CD14-positive monocyte (primary cell): ENCODE results near the gene TOGARAM1. TPM values are rescaled to one million over a fixed set of nuclear protein-coding genes. Genes with fewer than 3 reads are reported as not detected.

Experiments used
- DNase-seq, 3 donors: peaks; one replicate each; pipeline ENCODE4 v3.0.0-alpha.2; 2011 to 2022
- H2AFZ ChIP-seq: 2 replicates; pipeline ENCODE4 v1.6.0; 2012; ENCODE audit warnings: mild to moderate bottlenecking, low read depth, low read length, inconsistent platforms; ENCODE audit not compliant: insufficient read depth, poor library complexity, severe bottlenecking
- H3K27ac ChIP-seq, 2 donors: 1 replicate in 1 of 2; 2 replicates in 1 of 2; pipeline ENCODE4 v1.5.1; 2012 to 2013; ENCODE audit warnings: low read length in 2 of 2, control low read depth in 1 of 2, inconsistent platforms in 1 of 2, low read depth in 1 of 2, mild to moderate bottlenecking in 1 of 2
- H3K27me3 ChIP-seq, 2 donors: one replicate each; pipeline versions ENCODE4 v1.6.0 to v1.6.1; 2011 to 2013; ENCODE audit warnings: low read length in 2 of 2; ENCODE audit not compliant: control insufficient read depth in 2 of 2, insufficient read depth in 2 of 2
- H3K36me3 ChIP-seq, 2 donors: replicated peaks in 1 of 2; 1 replicate in 1 of 2; 2 replicates in 1 of 2; pipeline versions ENCODE4 v1.5.1 to v1.6.1; 2012 to 2013; ENCODE audit warnings: low read length in 2 of 2, control low read depth in 1 of 2, inconsistent platforms in 1 of 2, mild to moderate bottlenecking in 1 of 2; ENCODE audit not compliant: insufficient read depth in 2 of 2, control insufficient read depth in 1 of 2
- H3K4me1 ChIP-seq, 2 donors: 1 replicate in 1 of 2; 2 replicates in 1 of 2; pipeline versions ENCODE4 v1.5.1 to v1.6.1; 2012 to 2013; ENCODE audit warnings: low read length in 2 of 2, control low read depth in 1 of 2, inconsistent platforms in 1 of 2, mild to moderate bottlenecking in 1 of 2, moderate library complexity in 1 of 2; ENCODE audit not compliant: insufficient read depth in 2 of 2, control insufficient read depth in 1 of 2
- H3K4me2 ChIP-seq: replicated peaks from 2 replicates; pipeline ENCODE3; 2012; ENCODE audit warnings: low read length, moderate library complexity, mild to moderate bottlenecking; ENCODE audit not compliant: poor library complexity, severe bottlenecking; ENCODE audit errors: extremely low read depth
- H3K4me3 ChIP-seq, 3 experiments: fragments of 200-600 bp in 1 of 3; sonication (generic) in 1 of 3; replicated peaks in 1 of 3; 1 replicate in 2 of 3; 2 replicates in 1 of 3; pipeline ENCODE4 v1.5.1; 2011 to 2013; ENCODE audit warnings: low read length in 3 of 3, mild to moderate bottlenecking in 3 of 3, control low read depth in 2 of 3, low read depth in 2 of 3, inconsistent platforms in 1 of 3, moderate library complexity in 1 of 3
- H3K79me2 ChIP-seq: 2 replicates; pipeline ENCODE4 v1.6.0; 2012; ENCODE audit warnings: mild to moderate bottlenecking, control low read depth, inconsistent platforms, low read length, moderate library complexity; ENCODE audit not compliant: insufficient read depth
- H3K9ac ChIP-seq: 2 replicates; pipeline ENCODE4 v1.6.0; 2017; ENCODE audit warnings: low read length, mild to moderate bottlenecking; ENCODE audit not compliant: insufficient read depth, poor library complexity, severe bottlenecking
- H3K9me3 ChIP-seq, 2 donors: replicated peaks in 1 of 2; 1 replicate in 1 of 2; 2 replicates in 1 of 2; pipeline versions ENCODE4 v1.5.1 to v1.6.1; 2012 to 2013; ENCODE audit warnings: low read length in 2 of 2, control low read depth in 1 of 2; ENCODE audit not compliant: control insufficient read depth in 1 of 2, insufficient read depth in 1 of 2
- H4K20me1 ChIP-seq: 2 replicates; pipeline ENCODE4 v1.6.0; 2012; ENCODE audit warnings: mild to moderate bottlenecking, low read length, control low read depth, moderate library complexity; ENCODE audit not compliant: insufficient read depth
- H3K27ac Mint-ChIP-seq, 7 donors: one replicate each; pipeline ENCODE4 v1.8.0; 2020; ENCODE audit warnings: mild to moderate bottlenecking in 7 of 7, mixed read lengths in 7 of 7, moderate library complexity in 6 of 7, inconsistent platforms in 2 of 7
- H3K27me3 Mint-ChIP-seq, 3 donors: one replicate each; pipeline ENCODE4 v1.8.0; 2021 to 2022; ENCODE audit warnings: low read depth in 3 of 3, mild to moderate bottlenecking in 3 of 3, mixed read lengths in 3 of 3, moderate library complexity in 3 of 3, inconsistent platforms in 1 of 3
- H3K36me3 Mint-ChIP-seq, 2 donors: one replicate each; pipeline ENCODE4 v1.8.0; 2020; ENCODE audit warnings: mixed read lengths in 2 of 2, inconsistent platforms in 1 of 2, mild to moderate bottlenecking in 1 of 2
- H3K4me1 Mint-ChIP-seq: one replicate; pipeline ENCODE4 v1.8.0; 2020; ENCODE audit warnings: mild to moderate bottlenecking, mixed read lengths
- H3K4me3 Mint-ChIP-seq, 2 donors: one replicate each; pipeline ENCODE4 v1.8.0; 2020; ENCODE audit warnings: mild to moderate bottlenecking in 2 of 2, mixed read lengths in 2 of 2, moderate library complexity in 1 of 2
- H3K9me3 Mint-ChIP-seq, 7 donors: one replicate each; pipeline ENCODE4 v1.8.0; 2020 to 2022; ENCODE audit warnings: mixed read lengths in 7 of 7, mild to moderate bottlenecking in 6 of 7, moderate library complexity in 6 of 7, inconsistent platforms in 2 of 7
- WGBS: methylation state at CpG from one replicate; pipeline ENCODE4 v1.1.5; 2013; ENCODE audit warnings: missing lambda C conversion rate; ENCODE audit not compliant: insufficient coverage; 5-methylcytosine and 5-hydroxymethylcytosine counted together
- intact Hi-C, 2 donors: fragments of 100-400 bp; cut with micrococcal nuclease; formaldehyde crosslinking; loops; one replicate each; pipeline versions ENCODE4 v1.15.0 to v1.15.1; 2023
- polyA plus RNA-seq, 3 donors: library from polyadenylated mRNA; depleted of rRNA in 1 of 3; unstranded in 2 of 3; stranded (reverse) in 1 of 3; fragments of 300-500 nt in 2 of 3; fragments of >200 nt in 1 of 3; fragmentation: Illumina TruSeq in 2 of 3; gene quantifications; 1 replicate in 2 of 3; 2 replicates in 1 of 3; pipeline ENCODE4 v1.2.3, GENCODE V29; 2012 to 2021
- TF ChIP-seq, protein P1 (sequence below): fragments of 200-600 bp; IDR thresholded peaks from one replicate; pipeline ENCODE4 v1.8.0; 2022; ENCODE audit warnings: antibody characterized with exemption, mild to moderate bottlenecking

Gene TOGARAM1
- polyA plus RNA-seq, 3 donors, result 2.6 to 3.8 (median 3.4) TPM

- peaks cover 76% of the 10 kb centered on the region for H3K79me2 ChIP-seq
- no peak overlapping the region for H3K4me2 ChIP-seq
- no peak overlapping the region for H3K27ac ChIP-seq
- TF ChIP-seq, protein P1, sequence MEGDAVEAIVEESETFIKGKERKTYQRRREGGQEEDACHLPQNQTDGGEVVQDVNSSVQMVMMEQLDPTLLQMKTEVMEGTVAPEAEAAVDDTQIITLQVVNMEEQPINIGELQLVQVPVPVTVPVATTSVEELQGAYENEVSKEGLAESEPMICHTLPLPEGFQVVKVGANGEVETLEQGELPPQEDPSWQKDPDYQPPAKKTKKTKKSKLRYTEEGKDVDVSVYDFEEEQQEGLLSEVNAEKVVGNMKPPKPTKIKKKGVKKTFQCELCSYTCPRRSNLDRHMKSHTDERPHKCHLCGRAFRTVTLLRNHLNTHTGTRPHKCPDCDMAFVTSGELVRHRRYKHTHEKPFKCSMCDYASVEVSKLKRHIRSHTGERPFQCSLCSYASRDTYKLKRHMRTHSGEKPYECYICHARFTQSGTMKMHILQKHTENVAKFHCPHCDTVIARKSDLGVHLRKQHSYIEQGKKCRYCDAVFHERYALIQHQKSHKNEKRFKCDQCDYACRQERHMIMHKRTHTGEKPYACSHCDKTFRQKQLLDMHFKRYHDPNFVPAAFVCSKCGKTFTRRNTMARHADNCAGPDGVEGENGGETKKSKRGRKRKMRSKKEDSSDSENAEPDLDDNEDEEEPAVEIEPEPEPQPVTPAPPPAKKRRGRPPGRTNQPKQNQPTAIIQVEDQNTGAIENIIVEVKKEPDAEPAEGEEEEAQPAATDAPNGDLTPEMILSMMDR, result no peak
- peaks cover 0 to 8% of the 10 kb centered on the region in 2 donors for H3K4me1 ChIP-seq
- no peak for DNase-seq
- Mint-ChIP-seq H3K4me1 (peaks cover 5% of the 10 kb centered on the region), H3K27ac (no peak overlapping the region), H3K4me3 (no peak overlapping the region), H3K36me3 (peaks cover 12 to 17% of the 10 kb centered on the region in 2 donors), H3K27me3 (no peaks in the 10 kb centered on the region), H3K9me3 (no peaks in the 10 kb centered on the region)
- peaks cover 77% of the 10 kb centered on the region for H4K20me1 ChIP-seq
- no peak overlapping the region for H3K9ac ChIP-seq
- H3K27me3 ChIP-seq, result no peaks in the 10 kb centered on the region
- peaks cover 5 to 32% of the 10 kb centered on the region in 2 donors for H3K36me3 ChIP-seq
- no CpG with 5 or more reads among the region's 3 CpGs for whole genome bisulfite sequencing
- H3K9me3 ChIP-seq, result no peaks in the 10 kb centered on the region
- intact Hi-C loops, result no loop called here
- no peak overlapping the region for H2AFZ ChIP-seq
- no peak overlapping the region for H3K4me3 ChIP-seq
These were observed 7.2 kb upstream of the TOGARAM1 start for GRCh38 chr14:44954750-44955149.

- Mint-ChIP-seq H3K4me3 (no peak overlapping the region), H3K27ac (no peak overlapping the region), H3K27me3 (no peaks in the 10 kb centered on the region), H3K4me1 (peaks cover 13% of the 10 kb centered on the region), H3K36me3 (peaks cover 10 to 16% of the 10 kb centered on the region in 2 donors), H3K9me3 (no peaks in the 10 kb centered on the region)
- Histone ChIP-seq H3K79me2 (peaks cover 84% of the 10 kb centered on the region), H3K9me3 (no peaks in the 10 kb centered on the region), H4K20me1 (peaks cover 73% of the 10 kb centered on the region), H3K9ac (no peak overlapping the region), H2AFZ (no peak overlapping the region), H3K4me3 (no peak overlapping the region), H3K36me3 (peaks cover 5 to 28% of the 10 kb centered on the region in 2 donors), H3K27ac (no peak overlapping the region), H3K27me3 (no peaks in the 10 kb centered on the region), H3K4me2 (no peak overlapping the region), H3K4me1 (peaks cover 7 to 15% of the 10 kb centered on the region in 2 donors)
- TF ChIP-seq, protein P1, result no peak
- no peak for DNase-seq
- intact Hi-C loops, result no loop called here
- 80% methylated on average over 1 of the region's 3 CpGs for WGBS
These were observed 6.5 kb upstream of the TOGARAM1 start for GRCh38 chr14:44955528-44955927.
